GM12872 (cell line): ENCODE data around the gene MATK.

Experiments used
- CTCF ChIP-seq: IDR thresholded peaks from 3 replicates; pipeline ENCODE4 v1.5.1; 2011; ENCODE audit warnings: low read depth, mild to moderate bottlenecking, low read length, moderate library complexity; ENCODE audit not compliant: insufficient read depth

MATK gene

GRCh38 chr19:3778899-3779723, 7.1 kb downstream of the MATK start:
- no peak for TF ChIP-seq CTCF

- no peak for TF ChIP-seq CTCF
Observed at GRCh38 chr19:3778104-3778867, 7.9 kb downstream of the MATK start.

GRCh38 chr19:3776479-3777040, 9.6 kb downstream of the MATK start:
- no peak for TF ChIP-seq CTCF

GRCh38 chr19:3775831-3776230, 10.3 kb downstream of the MATK start:
- no peak for TF ChIP-seq CTCF

- no peak for TF ChIP-seq CTCF
Observed at GRCh38 chr19:3775374-3775711, 10.8 kb downstream of the MATK start.

- TF ChIP-seq CTCF = no peak
Observed at GRCh38 chr19:3774621-3775373, 11.4 kb downstream of the MATK start.
